ENCODE results near the gene NWD2.

DNA sequence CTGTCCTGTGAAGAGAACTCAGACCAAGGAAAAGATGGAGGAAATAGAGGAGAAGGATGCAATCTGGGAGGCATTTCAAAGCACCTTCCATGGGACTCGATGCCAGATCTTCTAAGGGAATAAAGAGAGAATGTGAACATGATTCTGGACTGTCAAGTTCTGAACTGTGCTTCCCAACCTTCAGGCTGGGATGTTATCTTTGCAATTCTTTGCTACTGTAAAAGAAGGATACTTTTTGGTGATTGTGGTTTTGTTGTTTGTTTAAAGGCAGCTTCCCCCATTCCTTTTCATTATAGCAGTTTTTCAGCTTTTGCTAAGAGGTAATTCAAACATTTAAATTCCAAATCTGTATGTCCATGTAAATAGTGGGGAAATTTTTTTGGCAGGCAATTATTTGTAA is 217.3 kb downstream of the NWD2 start:
- TF ChIP-seq, protein P1, sequence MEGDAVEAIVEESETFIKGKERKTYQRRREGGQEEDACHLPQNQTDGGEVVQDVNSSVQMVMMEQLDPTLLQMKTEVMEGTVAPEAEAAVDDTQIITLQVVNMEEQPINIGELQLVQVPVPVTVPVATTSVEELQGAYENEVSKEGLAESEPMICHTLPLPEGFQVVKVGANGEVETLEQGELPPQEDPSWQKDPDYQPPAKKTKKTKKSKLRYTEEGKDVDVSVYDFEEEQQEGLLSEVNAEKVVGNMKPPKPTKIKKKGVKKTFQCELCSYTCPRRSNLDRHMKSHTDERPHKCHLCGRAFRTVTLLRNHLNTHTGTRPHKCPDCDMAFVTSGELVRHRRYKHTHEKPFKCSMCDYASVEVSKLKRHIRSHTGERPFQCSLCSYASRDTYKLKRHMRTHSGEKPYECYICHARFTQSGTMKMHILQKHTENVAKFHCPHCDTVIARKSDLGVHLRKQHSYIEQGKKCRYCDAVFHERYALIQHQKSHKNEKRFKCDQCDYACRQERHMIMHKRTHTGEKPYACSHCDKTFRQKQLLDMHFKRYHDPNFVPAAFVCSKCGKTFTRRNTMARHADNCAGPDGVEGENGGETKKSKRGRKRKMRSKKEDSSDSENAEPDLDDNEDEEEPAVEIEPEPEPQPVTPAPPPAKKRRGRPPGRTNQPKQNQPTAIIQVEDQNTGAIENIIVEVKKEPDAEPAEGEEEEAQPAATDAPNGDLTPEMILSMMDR (IDR thresholded peaks at IDR 0.05) = no peak
- TF ChIP-seq POLR2A (IDR thresholded peaks at IDR 0.05) = no peak
